NCI-H1048 (cell line): ENCODE data around the gene MEF2A.
A peak's percentile ranks its signal among the peaks of the same experiment; 100 is the strongest.
"Not testable (repeated sequence)": the region's sequence is repeated elsewhere in the genome, so short reads cannot be mapped to it uniquely, and the experiment has no call there.

Experiments
- DNase-seq: peaks from one replicate; lab custom pipeline; 2025; lab: John Stamatoyannopoulos, UW

Gene MEF2A

GRCh38 chr15:99565299-99566156 lies at the start of gene MEF2A:
Gene MEF2A (plus strand): TSS chr15:99565984. CDS start chr15:99633120, 67,136 bp downstream.
- DNase-seq = peak; percentile 81

GRCh38 chr15:99518191-99518590 lies 47.6 kb upstream of the MEF2A start:
- DNase-seq = no peak

DNA sequence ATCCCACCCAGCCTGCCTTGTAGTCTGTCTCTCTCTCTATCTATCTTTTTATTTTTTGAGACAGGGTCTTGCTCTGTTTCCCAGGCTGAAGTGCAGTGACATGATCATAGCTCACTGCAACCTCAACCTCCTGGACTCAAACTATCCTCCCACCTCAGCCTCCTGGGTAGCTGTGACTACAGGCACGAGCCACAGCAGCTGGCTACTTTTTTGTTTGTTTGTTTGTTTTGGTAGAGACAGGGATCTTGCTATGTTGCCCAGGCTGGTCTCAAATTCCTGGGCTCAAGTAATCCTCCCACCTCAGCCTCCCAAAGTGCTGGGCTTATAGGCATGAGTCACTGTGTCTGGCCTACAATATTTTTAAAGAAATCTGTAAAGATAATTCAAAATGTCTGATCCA lies 46.4 kb upstream of the MEF2A start:
- DNase-seq = not testable (repeated sequence)

DNA sequence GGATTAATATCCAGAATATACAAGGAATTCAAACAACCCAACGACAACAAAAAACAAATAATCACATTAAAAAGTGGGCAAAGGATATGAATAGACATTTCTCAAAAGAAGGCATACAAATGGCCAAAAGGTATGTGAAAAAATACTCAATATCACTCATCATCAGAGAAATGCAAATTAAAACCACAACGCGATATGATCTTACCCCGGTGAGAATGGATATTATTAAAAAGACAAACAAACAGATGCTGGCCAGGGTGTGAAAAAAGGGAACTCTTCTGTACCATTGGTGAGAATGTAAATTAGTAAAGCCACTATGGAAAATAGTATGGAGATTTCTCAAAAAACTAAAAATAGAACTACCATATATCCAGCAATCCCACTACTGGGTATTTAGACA lies 43.5 kb upstream of the MEF2A start:
- no peak for DNase-seq

GRCh38 chr15:99526176-99526575 lies 39.6 kb upstream of the MEF2A start:
- DNase-seq = no peak

DNA sequence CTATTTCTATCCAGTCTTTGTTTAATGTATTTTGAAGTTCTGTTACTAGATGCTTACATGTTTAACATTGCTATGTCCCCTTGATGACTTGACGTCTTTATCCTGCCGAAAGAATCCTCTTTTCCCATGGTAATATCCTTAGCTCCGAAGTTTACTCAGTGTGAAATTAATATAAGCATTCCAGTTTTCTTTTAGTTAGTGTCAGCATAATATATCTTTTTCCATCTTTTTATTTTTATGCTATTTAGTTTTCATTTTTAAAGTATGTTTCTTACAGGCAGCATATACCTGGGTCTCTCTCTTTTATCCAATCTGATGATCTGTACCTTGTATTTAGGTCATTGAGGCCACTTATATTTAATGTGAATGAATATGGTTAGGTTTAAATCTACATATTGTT lies 39.1 kb upstream of the MEF2A start:
- DNase-seq = no peak

DNA sequence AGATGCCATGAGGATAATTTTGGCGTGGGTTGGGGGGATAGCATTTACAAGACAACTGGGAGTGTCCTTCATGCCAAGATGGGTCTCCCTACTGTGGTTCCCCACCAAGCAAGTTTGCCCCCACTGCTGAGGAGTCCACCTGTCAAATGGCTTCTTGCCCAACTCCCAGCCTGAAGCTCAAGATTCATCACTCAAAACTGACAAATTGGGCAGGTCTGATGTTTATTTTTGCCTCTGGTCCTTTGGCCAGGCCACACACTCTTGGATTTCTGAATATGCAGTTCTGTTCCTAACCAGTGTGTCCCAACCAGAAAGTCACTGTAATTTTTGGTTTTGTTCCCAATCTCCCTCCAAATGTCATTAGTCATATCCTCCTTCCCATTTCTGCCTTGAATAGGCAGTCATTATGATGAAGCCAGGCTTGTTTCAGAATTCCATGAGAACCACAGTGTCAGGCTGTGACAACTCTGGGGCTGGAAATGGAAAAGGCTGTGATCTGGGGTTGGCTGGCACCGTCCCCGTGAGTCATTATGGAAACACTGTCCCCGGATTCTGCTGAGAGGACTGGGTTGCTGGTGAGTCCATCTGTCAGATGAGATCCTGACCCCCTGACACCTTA lies 29.3 kb upstream of the MEF2A start:
- DNase-seq = no peak

GRCh38 chr15:99537344-99537743 lies 28.4 kb upstream of the MEF2A start:
- no peak for DNase-seq

GRCh38 chr15:99538261-99538660 lies 27.5 kb upstream of the MEF2A start:
- DNase-seq = no peak

GRCh38 chr15:99542828-99543227 lies 23.0 kb upstream of the MEF2A start:
- DNase-seq = no peak

GRCh38 chr15:99545605-99546004 lies 20.2 kb upstream of the MEF2A start:
- DNase-seq = no peak

DNA sequence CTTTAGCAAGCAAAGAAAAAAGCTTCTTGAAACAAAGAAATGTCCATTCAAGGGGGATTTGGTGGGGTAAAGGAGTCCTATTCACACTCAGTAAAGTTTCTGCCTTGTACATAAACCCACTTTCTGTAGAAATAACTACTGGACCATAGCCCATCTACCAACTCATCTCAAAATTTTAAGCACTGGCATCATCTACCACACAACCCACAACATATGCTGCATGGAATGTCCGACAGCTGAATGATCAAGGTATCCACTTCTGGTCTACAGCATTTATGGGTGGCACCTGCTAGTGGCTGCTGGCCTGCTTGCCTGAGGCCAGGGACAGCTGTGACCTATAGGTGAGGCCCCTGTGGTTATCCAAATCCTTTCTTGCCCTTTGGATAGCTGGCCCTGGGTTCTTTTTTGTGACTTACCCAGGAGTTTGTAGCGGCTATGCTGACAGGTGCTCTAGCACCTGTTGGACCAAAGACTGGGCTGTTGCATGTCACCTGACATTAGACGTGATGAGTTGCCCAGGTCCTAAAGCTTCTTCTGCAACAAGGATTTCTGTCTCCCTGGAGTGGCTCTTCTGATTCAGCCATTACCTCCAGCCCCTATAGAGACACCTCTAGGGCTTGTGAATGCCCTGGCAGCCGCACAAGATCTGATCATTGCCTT lies 19.2 kb upstream of the MEF2A start:
- DNase-seq = no peak

GRCh38 chr15:99547517-99547916 lies 18.3 kb upstream of the MEF2A start:
- DNase-seq = no peak

- no peak for DNase-seq
These were observed 15.7 kb upstream of the MEF2A start for GRCh38 chr15:99550077-99550476.

DNA sequence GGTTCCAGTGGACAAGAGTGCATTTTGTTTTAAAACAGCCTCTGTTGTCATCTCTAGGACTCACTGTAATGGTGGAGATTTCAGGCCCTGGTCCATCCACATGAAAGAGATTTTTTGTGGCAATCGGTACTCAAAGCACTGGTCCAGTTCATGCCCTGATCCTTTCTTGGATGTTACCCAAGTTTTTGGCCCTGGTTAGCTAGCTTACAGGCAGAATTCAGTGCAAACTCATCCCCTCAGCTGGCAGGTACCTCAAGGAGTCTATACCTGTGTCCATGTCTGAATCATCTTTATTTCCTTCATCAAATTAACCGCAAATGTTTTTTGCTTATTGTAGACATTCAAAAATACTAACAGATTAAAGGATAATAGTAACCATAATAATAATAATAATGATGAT lies 13.7 kb upstream of the MEF2A start:
- DNase-seq = no peak

DNA sequence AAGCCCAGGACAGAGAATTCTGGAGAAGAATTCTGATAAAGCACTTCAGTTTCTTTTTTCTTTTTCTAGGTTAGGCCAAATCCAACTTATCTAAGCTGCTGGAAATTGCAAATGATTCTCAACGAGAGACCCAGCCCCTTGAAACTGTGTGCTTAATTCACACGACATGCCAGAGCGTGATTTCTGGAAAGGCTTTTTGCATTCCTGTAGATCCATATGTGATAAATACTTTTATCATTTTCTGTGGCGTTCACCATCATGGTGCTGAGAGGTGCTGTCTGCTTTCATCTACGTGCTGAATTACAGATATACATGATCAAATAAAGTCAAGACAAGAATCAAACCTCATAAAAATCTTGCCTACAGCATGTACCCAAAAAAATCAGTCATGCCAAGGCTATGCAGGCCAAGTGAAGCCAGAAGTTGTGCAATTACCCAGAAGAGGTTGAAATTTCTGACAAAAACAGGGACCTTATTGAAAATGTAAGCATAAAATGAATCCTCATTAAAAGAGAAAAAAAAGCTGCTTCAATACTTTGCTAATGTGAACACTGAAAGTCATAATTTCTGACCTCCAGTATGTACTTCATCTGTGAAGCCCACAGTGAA lies 10.8 kb upstream of the MEF2A start:
- no peak for DNase-seq

- no peak for DNase-seq
These were observed 9.8 kb upstream of the MEF2A start for GRCh38 chr15:99556011-99556410.

GRCh38 chr15:99556578-99556977 lies 9.2 kb upstream of the MEF2A start:
- no peak for DNase-seq

- DNase-seq = no peak
These were observed 7.7 kb upstream of the MEF2A start for GRCh38 chr15:99558084-99558483.

DNA sequence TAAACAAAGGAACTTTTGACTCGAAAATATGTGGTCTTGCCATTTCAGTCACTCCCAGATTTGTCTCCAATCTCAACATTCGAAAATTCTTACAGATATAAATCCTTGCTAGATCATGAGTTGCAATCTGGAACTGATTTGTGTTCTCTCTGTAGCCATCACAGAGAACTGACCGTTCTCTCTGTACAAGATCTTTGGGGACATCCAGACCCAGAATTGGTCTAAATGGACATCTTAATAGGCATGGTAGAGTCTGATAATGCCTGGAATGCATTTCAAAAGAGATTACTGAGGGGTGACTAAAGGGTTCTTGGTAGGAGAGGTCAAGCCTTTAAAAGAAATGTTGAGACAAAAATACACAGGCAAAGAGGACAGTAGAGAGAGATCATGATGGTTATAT lies 7.2 kb upstream of the MEF2A start:
- no peak for DNase-seq

GRCh38 chr15:99561476-99562230 lies 4.1 kb upstream of the MEF2A start:
- no peak for DNase-seq

- no peak for DNase-seq
These were observed 3.5 kb upstream of the MEF2A start for GRCh38 chr15:99562238-99562637.
